Peyer's patch (tissue), 4 donors: Measurements from ENCODE around the gene ALDOB. TPM values are rescaled to one million over a fixed set of nuclear protein-coding genes. Genes with fewer than 3 reads are reported as not detected.
A peak's percentile ranks its signal among the peaks of the same experiment; 100 is the strongest.

ENCODE experiments used
- DNase-seq, 3 donors: peaks; one replicate each; pipeline ENCODE4 v3.0.0-alpha.2; 2017 to 2019
- H3K27ac ChIP-seq, 4 donors: fragments of 200-600 bp; sonication (generic); one replicate each; pipeline ENCODE4 v1.5.1; 2016 to 2019
- H3K27me3 ChIP-seq, 2 donors: fragments of 200-600 bp; sonication (generic); one replicate each; pipeline ENCODE4 v1.5.1; 2019
- H3K36me3 ChIP-seq, 3 donors: fragments of 200-600 bp; sonication (generic); one replicate each; pipeline ENCODE4 v1.5.1; 2016 to 2019
- H3K4me1 ChIP-seq, 4 donors: fragments of 200-600 bp; sonication (generic); one replicate each; pipeline ENCODE4 v1.5.1; 2016 to 2019
- H3K4me3 ChIP-seq, 4 donors: fragments of 200-600 bp; sonication (generic); 1 replicate in 3 of 4; 2 replicates in 1 of 4; pipeline ENCODE4 v1.5.1; 2016 to 2019; ENCODE audit warnings: mild to moderate bottlenecking in 1 of 4
- H3K9me3 ChIP-seq, 4 donors: fragments of 200-600 bp; sonication (generic); one replicate each; pipeline ENCODE4 v1.5.1; 2016 to 2019; ENCODE audit warnings: mild to moderate bottlenecking in 1 of 4
- CTCF ChIP-seq, 6 experiments: fragments of 450-650 bp in 4 of 6; fragments of 200-600 bp in 2 of 6; sonication (generic) in 1 of 6; IDR thresholded peaks; one replicate each; pipeline ENCODE4 v1.5.1; 2017 to 2019; ENCODE audit warnings: antibody characterized with exemption in 6 of 6, mild to moderate bottlenecking in 3 of 6, moderate library complexity in 1 of 6
- POLR2A ChIP-seq, 2 donors: fragments of 450-650 bp; IDR thresholded peaks; one replicate each; pipeline ENCODE4 v1.5.1; 2017; ENCODE audit warnings: antibody characterized with exemption in 2 of 2, mild to moderate bottlenecking in 2 of 2, moderate library complexity in 2 of 2
- total RNA-seq, 4 donors: library from RNA; depleted of rRNA; stranded (reverse); fragments of >200 nt; gene quantifications; one replicate each; pipeline ENCODE4 v1.1.0, GENCODE V29; 2016

ALDOB gene
- total RNA-seq, 4 donors from 2014 or later = 852 to 11,538 (median 10,067) TPM

- peaks cover 0 to 9% (median 0%) of the 10 kb centered on the region in 4 donors for H3K9me3 ChIP-seq
- no peak for TF ChIP-seq POLR2A (IDR thresholded peaks at IDR 0.05)
- TF ChIP-seq CTCF (IDR thresholded peaks at IDR 0.05) = no peak
- DNase-seq = no peak
- H3K27ac ChIP-seq = peak overlapping the region in 3 of 4 donors; percentile 86 to 92 (median 89)
- peak overlapping the region; percentile 58 to 91 (median 76) for H3K4me3 ChIP-seq
- H3K27me3 ChIP-seq = no peaks in the 10 kb centered on the region
- peaks cover 0 to 46% (median 3%) of the 10 kb centered on the region in 3 donors for H3K36me3 ChIP-seq
- peaks cover 0 to 37% (median 9%) of the 10 kb centered on the region in 4 donors for H3K4me1 ChIP-seq
Measured at GRCh38 chr9:101399643-101399970, 36.0 kb downstream of the ALDOB start.

- DNase-seq = peak in 1 of 3 donors; percentile 69
- TF ChIP-seq CTCF (IDR thresholded peaks at IDR 0.05) = no peak
- Histone ChIP-seq H3K27me3 (no peaks in the 10 kb centered on the region), H3K4me3 (peak overlapping the region; percentile 58 to 91 (median 76)), H3K4me1 (peaks cover 0 to 37% (median 9%) of the 10 kb centered on the region in 4 donors), H3K27ac (peak overlapping the region; percentile 86 to 92 (median 88)), H3K9me3 (peaks cover 0 to 9% (median 0%) of the 10 kb centered on the region in 4 donors), H3K36me3 (peaks cover 0 to 41% (median 3%) of the 10 kb centered on the region in 3 donors)
Measured at GRCh38 chr9:101398930-101399642, 36.5 kb downstream of the ALDOB start.

- Histone ChIP-seq H3K9me3 (peaks cover 0 to 5% (median 0%) of the 10 kb centered on the region in 4 donors), H3K27ac (peak within 1 kb of the TSS; percentile 86 to 92 (median 88)), H3K4me3 (peak within 1 kb of the TSS; percentile 58 to 91 (median 76)), H3K4me1 (peaks cover 0 to 37% (median 9%) of the 10 kb centered on the region in 4 donors), H3K27me3 (no peaks in the 10 kb centered on the region), H3K36me3 (peaks cover 0 to 33% (median 0%) of the 10 kb centered on the region in 3 donors)
- peak; percentile 97 to 99 (median 99) for DNase-seq
- TF ChIP-seq CTCF (IDR thresholded peaks at IDR 0.05) (no peak), POLR2A (IDR thresholded peaks at IDR 0.05) (peak in 1 of 2 donors; percentile 89)
Measured at GRCh38 chr9:101398068-101398929, 37.3 kb downstream of the ALDOB start, which contains the start of the genes MRPL50 and ZNF189. Gene MRPL50, minus strand, starts transcription at chr9:101398618. Its CDS starts 26 bp downstream, at chr9:101398592. Gene ZNF189, plus strand, starts transcription at chr9:101398851. Its CDS starts 306 bp downstream, at chr9:101399157.

- DNase-seq = no peak
- TF ChIP-seq CTCF (IDR thresholded peaks at IDR 0.05) (no peak), POLR2A (IDR thresholded peaks at IDR 0.05) (no peak)
- H3K9me3 ChIP-seq = no peaks in the 10 kb centered on the region
- peak overlapping the region in 3 of 4 donors; percentile 86 to 87 (median 86) for H3K27ac ChIP-seq
- H3K27me3 ChIP-seq = no peaks in the 10 kb centered on the region
- peaks cover 0 to 27% (median 0%) of the 10 kb centered on the region in 3 donors for H3K36me3 ChIP-seq
- H3K4me1 ChIP-seq = peaks cover 0 to 37% (median 9%) of the 10 kb centered on the region in 4 donors
- H3K4me3 ChIP-seq = peak overlapping the region; percentile 58 to 91 (median 76)
Measured at GRCh38 chr9:101397746-101398067, 37.9 kb downstream of the ALDOB start.

GRCh38 chr9:101394687-101395086 is 40.9 kb downstream of the ALDOB start:
- H3K9me3 ChIP-seq = no peaks in the 10 kb centered on the region
- H3K27me3 ChIP-seq = no peaks in the 10 kb centered on the region
- H3K36me3 ChIP-seq = peaks cover 0 to 14% (median 0%) of the 10 kb centered on the region in 3 donors
- no peak for DNase-seq
- no peak overlapping the region for H3K4me3 ChIP-seq
- peaks cover 0 to 19% (median 5%) of the 10 kb centered on the region in 4 donors for H3K4me1 ChIP-seq
- H3K27ac ChIP-seq = no peak overlapping the region
- TF ChIP-seq POLR2A (IDR thresholded peaks at IDR 0.05) (no peak), CTCF (IDR thresholded peaks at IDR 0.05) (no peak)
